BJ (cell line): ENCODE data around the gene GREM1. TPM values are rescaled to one million over a fixed set of nuclear protein-coding genes. Genes with fewer than 3 reads are reported as not detected.

Experiments used
- CTCF ChIA-PET: fragments of 350-600 bp; formaldehyde crosslinking; extraction: SDS; loops from one replicate; lab custom pipeline; 2021; ENCODE audit warnings: antibody characterized with exemption, inconsistent platforms; lab: Yijun Ruan, JAX
- POLR2A ChIA-PET: fragments of 300-600 bp; sonication (Branson Sonifier 250); formaldehyde crosslinking; extraction: SDS; loops from one replicate; lab custom pipeline; 2021; ENCODE audit warnings: antibody characterized with exemption; lab: Charles Lee
- DNase-seq: peaks from one replicate; pipeline ENCODE4 v3.0.0-alpha.2; 2011; ENCODE audit warnings: low read depth
- H3K27me3 ChIP-seq: 2 replicates; pipeline ENCODE4 v1.6.0; 2011; ENCODE audit warnings: low read length; ENCODE audit not compliant: control insufficient read depth, insufficient read depth
- H3K36me3 ChIP-seq: 2 replicates; pipeline ENCODE4 v1.5.1; 2011; ENCODE audit warnings: low read length; ENCODE audit not compliant: control insufficient read depth, insufficient read depth
- H3K4me3 ChIP-seq: 2 replicates; pipeline ENCODE4 v1.5.1; 2011; ENCODE audit warnings: low read depth, mild to moderate bottlenecking, control low read depth, low read length
- polyA plus RNA-seq: library from polyadenylated mRNA; depleted of rRNA; stranded (reverse); fragments of >200 nt; gene quantifications from 2 replicates; pipeline ENCODE4 v1.2.3, GENCODE V29; 2011
- TF ChIP-seq, protein P1 (sequence below): IDR thresholded peaks from 2 replicates; pipeline ENCODE4 v1.5.1; 2011; ENCODE audit warnings: low read depth, mild to moderate bottlenecking, control low read depth, inconsistent platforms, low read length, moderate library complexity; ENCODE audit not compliant: insufficient read depth

Gene GREM1
- polyA plus RNA-seq, 1 experiment: 2,694 TPM

DNA sequence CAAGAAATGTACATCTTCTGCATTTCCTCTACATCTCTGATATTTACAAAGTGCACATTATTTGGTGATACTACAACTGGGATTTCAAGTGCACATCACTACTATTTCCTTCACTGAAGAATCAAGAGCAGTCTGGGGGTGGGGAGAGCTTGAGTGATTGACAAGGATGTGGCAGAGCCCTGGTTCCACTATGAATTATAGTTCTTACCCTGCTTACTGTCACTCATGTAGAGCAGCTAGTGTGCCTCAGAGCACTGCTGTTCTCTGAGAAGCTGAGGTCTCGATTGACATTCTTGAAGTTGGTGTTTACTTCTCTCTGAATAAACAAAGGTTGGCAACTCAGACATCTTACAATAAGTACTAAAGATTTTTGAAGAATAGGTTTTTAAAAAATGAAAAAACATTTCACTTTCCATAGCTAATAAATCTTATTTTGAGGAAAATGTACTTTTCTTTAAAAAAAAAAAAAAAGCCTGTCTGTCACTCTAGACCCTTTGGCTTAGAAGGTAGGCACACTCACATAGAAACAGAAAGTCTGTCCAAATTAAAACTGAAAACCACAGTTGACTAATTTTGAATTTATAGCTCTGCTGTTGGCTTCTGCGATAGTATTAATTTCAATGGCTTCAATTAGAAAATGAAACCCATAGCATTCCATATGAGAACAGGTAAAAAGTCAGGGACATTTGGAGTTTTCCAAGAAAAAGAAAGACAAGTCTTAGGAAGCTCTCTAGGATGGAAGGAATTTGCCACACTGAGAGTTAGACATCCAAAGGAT lies 5.6 kb downstream of the GREM1 start:
- peaks cover 6% of the 10 kb centered on the region for H3K36me3 ChIP-seq
- TF ChIP-seq, protein P1, sequence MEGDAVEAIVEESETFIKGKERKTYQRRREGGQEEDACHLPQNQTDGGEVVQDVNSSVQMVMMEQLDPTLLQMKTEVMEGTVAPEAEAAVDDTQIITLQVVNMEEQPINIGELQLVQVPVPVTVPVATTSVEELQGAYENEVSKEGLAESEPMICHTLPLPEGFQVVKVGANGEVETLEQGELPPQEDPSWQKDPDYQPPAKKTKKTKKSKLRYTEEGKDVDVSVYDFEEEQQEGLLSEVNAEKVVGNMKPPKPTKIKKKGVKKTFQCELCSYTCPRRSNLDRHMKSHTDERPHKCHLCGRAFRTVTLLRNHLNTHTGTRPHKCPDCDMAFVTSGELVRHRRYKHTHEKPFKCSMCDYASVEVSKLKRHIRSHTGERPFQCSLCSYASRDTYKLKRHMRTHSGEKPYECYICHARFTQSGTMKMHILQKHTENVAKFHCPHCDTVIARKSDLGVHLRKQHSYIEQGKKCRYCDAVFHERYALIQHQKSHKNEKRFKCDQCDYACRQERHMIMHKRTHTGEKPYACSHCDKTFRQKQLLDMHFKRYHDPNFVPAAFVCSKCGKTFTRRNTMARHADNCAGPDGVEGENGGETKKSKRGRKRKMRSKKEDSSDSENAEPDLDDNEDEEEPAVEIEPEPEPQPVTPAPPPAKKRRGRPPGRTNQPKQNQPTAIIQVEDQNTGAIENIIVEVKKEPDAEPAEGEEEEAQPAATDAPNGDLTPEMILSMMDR: no peak
- CTCF ChIA-PET: interaction anchor here (1.0 to 1.8 kb wide), 4 partner anchors 61 to 274 kb away, joined by 3 to 5 read pairs (median 4); no protein-coding TSS in a partner anchor

DNA sequence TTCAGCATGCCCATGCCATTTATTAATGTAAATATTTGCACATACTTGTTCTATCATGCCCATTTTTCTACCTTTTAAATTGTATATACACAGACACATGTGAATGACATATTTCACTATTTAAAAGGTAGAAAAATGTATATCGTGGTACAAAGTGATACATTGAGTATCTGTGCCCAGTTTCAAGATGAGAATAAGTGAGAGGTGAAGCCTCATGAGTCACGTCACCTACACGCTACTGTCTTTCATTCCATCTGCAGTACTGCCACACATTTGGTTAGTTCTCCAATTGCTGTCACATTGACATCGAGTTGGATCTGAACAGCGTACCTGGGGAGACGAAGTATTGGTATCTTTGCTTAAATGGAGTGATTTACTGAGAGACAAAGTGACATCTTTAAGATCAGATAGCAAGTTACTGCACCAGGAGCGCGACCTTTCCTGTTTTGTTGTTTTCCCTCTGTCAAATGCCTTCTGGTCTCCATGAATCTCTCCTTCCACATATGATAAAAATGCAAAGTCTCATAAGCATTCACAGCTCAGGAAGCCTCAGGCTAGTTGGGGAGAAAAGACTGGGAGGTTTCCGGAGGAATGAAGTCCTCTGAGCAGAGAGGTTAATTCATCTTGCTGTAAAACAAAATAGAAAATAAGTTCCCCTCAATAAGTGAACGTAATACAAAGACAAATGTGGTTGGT lies 12.0 kb downstream of the GREM1 start:
- no peak overlapping the region for H3K4me3 ChIP-seq
- no peak for DNase-seq
- H3K27me3 ChIP-seq: no peaks in the 10 kb centered on the region
- TF ChIP-seq, protein P1: no peak
- ChIA-PET CTCF (no interaction called here), POLR2A (no interaction called here)
- peaks cover 21% of the 10 kb centered on the region for H3K36me3 ChIP-seq

More for the DNA sequence above, 5.6 kb downstream of the GREM1 start:
- no peaks in the 10 kb centered on the region for H3K27me3 ChIP-seq
- H3K4me3 ChIP-seq: no peak overlapping the region
- POLR2A ChIA-PET: interaction anchor here (0.6 kb wide), 1 partner anchor 21 kb away, joined by 3 read pairs; no protein-coding TSS in a partner anchor
- no peak for DNase-seq

DNA sequence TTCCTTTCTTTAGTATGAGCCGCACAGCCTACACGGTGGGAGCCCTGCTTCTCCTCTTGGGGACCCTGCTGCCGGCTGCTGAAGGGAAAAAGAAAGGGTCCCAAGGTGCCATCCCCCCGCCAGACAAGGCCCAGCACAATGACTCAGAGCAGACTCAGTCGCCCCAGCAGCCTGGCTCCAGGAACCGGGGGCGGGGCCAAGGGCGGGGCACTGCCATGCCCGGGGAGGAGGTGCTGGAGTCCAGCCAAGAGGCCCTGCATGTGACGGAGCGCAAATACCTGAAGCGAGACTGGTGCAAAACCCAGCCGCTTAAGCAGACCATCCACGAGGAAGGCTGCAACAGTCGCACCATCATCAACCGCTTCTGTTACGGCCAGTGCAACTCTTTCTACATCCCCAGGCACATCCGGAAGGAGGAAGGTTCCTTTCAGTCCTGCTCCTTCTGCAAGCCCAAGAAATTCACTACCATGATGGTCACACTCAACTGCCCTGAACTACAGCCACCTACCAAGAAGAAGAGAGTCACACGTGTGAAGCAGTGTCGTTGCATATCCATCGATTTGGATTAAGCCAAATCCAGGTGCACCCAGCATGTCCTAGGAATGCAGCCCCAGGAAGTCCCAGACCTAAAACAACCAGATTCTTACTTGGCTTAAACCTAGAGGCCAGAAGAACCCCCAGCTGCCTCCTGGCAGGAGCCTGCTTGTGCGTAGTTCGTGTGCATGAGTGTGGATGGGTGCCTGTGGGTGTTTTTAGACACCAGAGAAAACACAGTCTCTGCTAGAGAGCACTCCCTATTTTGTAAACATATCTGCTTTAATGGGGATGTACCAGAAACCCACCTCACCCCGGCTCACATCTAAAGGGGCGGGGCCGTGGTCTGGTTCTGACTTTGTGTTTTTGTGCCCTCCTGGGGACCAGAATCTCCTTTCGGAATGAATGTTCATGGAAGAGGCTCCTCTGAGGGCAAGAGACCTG lies 13.2 kb downstream of the GREM1 start:
- CTCF ChIA-PET: no interaction called here
- no peak overlapping the region for H3K4me3 ChIP-seq
- DNase-seq: no peak
- POLR2A ChIA-PET: no interaction called here
- H3K27me3 ChIP-seq: no peaks in the 10 kb centered on the region
- peaks cover 26% of the 10 kb centered on the region for H3K36me3 ChIP-seq
- TF ChIP-seq, protein P1: no peak

DNA sequence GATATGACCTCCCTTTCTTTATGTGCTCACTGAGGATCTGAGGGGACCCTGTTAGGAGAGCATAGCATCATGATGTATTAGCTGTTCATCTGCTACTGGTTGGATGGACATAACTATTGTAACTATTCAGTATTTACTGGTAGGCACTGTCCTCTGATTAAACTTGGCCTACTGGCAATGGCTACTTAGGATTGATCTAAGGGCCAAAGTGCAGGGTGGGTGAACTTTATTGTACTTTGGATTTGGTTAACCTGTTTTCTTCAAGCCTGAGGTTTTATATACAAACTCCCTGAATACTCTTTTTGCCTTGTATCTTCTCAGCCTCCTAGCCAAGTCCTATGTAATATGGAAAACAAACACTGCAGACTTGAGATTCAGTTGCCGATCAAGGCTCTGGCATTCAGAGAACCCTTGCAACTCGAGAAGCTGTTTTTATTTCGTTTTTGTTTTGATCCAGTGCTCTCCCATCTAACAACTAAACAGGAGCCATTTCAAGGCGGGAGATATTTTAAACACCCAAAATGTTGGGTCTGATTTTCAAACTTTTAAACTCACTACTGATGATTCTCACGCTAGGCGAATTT lies 14.9 kb downstream of the GREM1 start:
- TF ChIP-seq, protein P1: no peak
- ChIA-PET POLR2A (no interaction called here), CTCF (interaction anchor here (0.9 kb wide), 1 partner anchor 58 kb away, joined by 3 read pairs; no protein-coding TSS in a partner anchor)
- peaks cover 26% of the 10 kb centered on the region for H3K36me3 ChIP-seq
- H3K27me3 ChIP-seq: no peaks in the 10 kb centered on the region
- H3K4me3 ChIP-seq: no peak overlapping the region
- DNase-seq: no peak
